ENCODE measurements around the gene ASCC1.
"Not testable (repeated sequence)": the region's sequence is repeated elsewhere in the genome, so short reads cannot be mapped to it uniquely, and the experiment has no call there.

The ASCC1 gene

DNA sequence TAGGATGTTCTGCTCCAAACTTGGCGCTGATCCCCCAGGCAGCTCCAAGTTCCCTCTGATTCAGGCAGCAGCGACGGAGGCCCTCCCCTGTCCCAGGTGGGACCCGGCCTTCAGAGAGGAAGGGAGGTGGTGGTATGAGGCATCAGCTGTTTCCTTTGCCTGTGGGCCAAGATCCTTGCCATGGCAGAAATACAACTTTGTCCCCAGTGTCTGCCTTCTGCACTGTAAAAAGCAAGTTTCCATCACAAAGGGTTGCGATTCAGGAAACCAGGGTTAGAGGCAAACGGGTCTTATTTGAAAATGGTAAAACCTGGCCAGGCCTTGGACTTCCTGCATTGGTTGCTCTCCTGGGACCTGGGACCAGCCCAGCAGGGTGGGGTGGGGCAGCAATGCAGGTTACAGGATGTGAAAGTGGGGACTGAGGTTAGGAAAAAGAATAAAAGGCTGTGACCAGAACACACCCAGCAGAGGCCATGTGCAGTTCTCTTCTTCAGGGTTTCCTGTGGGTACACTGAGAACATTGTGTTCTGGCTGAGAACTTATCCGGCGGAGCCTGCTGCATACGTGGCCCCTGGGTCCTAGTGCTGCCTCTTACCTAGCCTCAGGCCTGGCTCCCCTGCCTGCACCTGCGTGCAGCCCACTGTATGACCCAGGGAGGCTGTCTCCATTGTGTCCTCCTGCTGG, 32.5 kb upstream of the ASCC1 start:
- peak; percentile 61 for DNase-seq (ENCODE audit: low read depth)

DNA sequence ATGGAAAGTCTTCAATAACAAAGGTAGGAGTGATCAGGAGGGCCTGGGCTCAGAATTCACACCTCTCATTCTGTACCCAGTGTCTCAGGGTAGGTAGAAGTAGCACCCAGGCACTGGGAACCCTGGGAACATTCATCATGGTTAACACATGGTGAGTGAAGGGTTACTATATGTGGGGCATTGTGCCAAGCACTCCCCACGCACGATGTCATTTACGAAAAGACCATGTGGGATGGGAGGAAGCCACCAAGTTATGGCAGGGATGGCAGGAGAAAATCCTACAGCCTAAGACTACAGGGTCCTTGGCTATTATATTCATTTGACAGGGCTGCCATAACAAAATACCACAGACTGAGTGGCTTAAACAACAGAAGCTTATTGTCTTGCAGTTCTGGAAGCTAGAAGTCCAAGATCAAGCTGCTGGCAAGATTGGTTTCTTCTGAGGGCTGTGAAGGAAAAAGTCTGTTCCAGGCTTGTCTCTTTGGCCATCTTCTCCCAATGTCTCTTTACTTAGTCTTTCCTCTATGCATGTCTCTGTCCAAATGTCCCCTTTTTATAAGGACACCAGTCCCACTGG, 30.0 kb upstream of the ASCC1 start:
- DNase-seq (ENCODE audit: low read depth) = no peak

DNA sequence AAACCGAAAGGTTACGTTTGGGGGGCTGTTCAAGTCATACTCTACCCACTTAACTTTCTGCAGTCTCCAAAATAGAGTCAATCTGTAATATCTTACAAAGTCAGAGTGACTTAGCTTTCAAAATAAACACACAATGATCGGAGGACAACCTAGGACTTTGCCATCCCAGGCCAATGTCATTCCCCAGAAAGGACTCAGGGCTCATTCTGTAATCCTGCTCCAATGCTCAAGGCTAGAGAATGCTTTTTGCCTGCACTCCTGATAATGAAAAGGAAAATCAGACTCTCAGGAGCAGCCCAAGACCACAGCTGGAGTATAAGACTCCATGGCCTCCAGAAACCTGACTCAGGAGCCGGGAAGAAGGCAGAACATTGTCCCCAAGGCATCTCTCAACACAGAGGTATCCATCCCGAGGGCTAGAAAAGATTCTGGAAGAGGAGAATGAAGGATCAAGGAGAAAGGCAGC, 28.5 kb upstream of the ASCC1 start:
- no peak for DNase-seq (ENCODE audit: low read depth)

DNA sequence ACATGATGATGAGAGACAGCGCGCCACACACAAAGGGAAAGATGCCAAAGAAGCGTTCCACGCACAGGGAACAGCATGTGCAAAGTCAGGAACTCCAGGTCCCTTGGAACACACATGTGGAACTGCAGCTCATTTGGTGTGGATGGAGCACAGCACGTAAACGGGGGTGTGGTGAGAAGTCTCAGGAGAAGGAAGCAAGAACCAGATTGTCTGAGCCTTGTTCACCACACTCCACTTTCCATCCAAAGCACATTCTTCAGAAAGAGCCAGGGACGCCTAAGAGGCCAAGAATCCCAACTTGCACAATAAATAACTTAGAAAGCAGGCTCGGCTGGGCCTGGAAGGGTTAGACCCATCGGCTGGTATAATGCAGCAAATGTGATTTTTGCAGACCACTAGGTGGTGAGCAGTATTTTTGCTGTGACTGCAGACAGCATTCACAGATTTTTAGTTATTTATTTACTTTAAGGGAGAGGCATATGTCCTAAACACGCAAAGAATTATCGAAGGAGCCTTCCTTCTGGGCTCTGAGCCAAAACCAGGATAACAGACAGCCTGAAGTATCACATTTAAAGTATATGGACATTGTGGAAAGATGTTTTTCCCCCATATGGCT, 27.9 kb upstream of the ASCC1 start:
- peak; percentile 99 for DNase-seq (ENCODE audit: low read depth)

DNA sequence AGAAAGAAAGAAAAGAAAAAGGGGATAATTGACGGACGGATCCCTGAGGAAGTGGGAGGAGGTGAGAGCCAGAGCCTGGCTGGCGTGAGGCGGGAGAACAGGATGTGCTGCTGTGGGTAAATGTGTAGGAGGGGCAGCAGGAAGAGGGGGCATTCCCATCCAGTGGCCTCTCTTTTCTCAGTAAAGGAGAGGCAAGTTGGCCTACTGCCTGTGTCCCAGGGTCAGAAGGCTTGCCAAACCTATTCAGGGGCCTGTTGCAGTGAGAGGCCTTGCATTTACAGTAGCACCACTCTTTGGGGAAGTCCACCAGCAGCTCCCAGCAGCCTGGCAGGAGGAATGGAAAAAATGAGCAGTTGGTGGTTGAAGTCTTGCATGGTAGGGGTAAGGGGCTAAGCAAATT, 26.6 kb upstream of the ASCC1 start:
- DNase-seq (ENCODE audit: low read depth) = peak; percentile 90

DNA sequence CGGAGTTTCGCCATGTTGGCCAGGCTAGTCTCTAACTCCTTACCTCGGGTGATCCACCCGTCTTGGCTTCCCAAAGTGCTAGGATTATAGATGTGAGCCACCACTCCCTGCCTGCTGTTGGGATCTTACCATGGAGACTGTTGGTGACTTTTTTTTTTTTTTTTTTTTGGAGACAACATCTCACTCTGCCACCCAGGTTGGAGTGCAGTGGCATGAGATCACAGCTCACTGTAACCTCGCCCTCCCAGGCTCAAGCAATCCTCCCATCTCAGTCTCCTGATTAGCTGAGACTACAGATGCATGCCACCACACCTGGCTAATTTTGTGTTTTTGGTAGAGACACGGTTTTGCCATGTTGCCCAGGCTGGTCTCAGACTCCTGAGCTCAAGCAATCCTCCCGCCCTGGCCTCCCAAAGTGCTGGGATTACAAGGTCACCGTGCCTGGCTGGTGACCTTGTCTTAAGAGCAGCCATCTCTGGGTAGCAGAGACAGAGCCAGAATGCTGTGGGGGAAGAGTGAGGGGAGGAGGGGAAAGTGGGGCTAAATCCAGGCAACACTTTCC, 25.7 kb upstream of the ASCC1 start:
- no peak for DNase-seq (ENCODE audit: low read depth)

DNA sequence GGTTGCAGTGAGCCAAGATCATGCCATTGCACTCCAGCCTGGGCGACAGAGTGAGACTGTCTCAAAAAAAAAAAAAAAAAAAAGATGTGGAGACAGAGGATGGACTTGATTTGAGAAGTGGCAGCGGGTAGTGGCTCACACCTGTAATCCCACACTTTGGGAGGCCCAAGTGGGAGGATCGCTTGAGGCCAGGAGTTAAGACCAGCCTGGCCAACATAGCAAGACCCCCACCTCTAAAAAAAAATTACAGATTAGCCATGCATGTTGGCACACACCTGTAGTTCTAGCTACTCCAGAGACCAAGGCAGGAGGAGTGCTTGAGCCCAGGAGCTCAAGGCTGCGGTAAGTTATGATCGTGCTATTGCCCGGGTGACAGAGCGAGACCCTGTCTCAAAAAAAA, 24.3 kb upstream of the ASCC1 start:
- DNase-seq (ENCODE audit: low read depth) = no peak

DNA sequence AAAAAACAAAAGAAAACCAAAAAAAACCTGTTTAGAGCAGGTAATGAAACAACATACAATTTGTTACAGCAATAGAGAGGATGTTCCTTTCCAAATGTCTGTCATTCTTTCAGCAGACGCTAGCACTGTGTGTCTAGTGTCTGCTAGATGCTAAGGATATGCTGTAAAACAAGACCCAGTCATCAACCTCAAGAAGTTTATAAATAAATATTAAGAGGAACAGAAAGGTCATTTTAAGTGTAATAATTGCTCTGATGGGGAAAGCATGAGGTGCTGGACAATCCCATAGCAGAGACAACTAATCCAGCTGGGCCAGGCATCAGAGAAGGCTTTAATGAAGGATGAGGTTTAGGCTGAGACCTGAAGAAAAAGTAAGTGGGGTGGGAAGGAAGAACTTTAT, 23.3 kb upstream of the ASCC1 start:
- no peak for DNase-seq (ENCODE audit: low read depth)

DNA sequence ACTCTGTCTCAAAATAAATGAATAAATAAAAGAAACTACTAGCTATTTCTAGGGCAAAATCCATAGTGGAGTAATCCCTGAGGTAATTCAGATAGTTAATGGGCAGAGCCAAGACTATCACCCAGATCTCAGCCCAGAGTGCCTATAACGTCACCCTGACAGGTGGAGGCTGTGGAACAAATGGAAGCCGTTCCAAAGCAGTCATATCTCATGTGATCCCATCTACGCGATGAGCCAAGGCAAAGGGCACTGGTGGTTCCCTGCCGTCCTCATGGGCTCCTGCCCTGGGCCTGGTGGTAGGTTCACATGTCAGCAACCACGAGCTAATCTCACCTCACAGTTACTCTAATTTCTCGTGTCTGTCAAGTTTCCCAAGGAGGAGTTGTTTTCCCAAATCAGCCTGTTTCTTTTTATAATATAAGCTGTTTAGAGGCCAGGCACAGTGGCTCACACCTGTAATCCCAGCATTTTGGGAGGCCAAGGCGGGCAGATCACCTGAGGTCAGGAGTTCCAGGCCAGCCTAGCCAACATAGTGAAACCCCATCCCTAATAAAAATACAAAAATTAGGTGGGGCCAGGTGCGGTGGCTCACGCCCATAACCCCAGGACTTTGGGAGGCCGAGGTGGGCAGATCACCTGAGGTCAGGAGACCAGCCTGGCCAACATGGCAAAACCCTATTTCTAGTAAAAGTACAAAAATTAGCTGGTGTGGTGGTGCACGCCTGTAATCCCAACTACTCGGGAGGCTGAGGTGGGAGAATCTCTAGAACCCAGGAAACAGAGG, 22.5 kb upstream of the ASCC1 start:
- no peak for DNase-seq (ENCODE audit: low read depth)

DNA sequence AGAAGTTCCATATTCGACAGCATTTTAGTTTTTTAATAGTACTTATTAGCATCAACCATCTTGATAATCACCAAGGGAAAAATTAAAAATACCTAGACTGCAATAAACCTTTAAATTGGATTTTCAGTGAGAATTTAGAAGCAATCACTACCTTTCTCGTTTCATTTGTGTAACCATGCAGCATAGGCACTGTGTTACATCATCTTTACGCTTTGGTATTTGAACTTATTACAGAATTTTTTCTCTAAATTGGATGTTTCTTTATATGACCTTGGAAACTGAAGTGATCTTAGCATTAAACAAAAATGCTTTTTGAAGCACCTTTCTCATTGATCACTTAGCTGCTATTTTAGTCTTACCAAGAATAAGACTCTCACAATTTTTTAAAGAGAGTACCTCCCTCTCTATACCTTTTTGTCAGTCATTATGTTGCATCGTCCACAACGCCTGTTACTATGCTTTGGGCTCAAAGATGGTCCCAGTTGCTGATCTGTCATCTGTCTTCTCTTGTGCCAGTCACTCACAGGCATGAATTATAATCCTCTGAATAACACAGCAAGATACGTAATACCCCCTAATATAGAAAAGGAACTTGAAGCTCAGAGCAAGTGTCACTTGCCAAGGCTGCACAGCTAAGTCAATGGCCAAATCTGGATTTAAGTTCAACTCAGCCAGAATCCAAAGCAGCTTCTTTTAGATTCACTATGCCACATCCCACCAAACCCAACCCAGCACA, 19.6 kb upstream of the ASCC1 start:
- DNase-seq (ENCODE audit: low read depth) = no peak

DNA sequence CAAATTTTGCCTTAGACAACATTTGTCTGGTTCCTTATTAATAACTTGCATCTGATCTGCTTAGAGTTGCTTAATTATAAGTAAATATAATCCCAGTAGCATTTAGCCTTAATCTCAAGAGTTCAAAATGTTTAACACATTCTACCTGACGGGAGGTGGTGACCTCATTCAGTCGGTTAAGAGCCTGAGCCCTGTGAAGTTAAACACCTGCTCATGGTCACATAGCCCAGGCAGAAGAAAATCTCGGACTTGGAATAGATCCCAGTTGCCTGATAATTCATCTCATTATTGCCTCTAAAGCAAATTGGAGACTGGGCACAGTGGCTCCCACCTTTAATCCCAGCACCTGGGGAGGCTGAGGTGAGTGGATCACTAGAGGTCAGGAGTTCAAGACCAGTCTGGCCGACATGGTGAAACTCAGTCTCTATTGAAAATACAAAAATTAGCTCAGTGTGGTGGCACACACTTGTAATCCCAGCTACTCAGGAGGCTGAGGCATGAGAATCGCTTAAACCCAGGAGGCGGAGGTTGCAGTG, 18.6 kb upstream of the ASCC1 start:
- no peak for DNase-seq (ENCODE audit: low read depth)

DNA sequence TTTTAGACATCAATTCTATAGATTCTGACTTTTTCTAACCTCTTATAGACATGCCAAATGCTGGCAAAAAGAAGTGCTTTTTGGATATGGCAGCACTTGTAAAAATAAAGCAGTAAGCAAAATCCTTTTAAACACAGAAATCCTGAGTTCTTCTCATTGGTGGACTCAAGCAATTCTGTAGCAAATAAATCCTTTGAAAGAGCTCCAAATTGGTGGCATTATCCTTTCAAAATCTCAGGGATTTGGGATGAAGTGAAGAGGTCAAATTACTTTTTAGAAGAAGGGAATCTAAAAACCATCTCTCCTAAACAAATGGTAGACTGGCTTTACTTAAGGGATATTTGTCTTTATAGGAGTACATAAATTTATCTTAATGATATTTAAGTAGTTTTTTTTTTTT, 17.5 kb upstream of the ASCC1 start:
- no peak for DNase-seq (ENCODE audit: low read depth)

DNA sequence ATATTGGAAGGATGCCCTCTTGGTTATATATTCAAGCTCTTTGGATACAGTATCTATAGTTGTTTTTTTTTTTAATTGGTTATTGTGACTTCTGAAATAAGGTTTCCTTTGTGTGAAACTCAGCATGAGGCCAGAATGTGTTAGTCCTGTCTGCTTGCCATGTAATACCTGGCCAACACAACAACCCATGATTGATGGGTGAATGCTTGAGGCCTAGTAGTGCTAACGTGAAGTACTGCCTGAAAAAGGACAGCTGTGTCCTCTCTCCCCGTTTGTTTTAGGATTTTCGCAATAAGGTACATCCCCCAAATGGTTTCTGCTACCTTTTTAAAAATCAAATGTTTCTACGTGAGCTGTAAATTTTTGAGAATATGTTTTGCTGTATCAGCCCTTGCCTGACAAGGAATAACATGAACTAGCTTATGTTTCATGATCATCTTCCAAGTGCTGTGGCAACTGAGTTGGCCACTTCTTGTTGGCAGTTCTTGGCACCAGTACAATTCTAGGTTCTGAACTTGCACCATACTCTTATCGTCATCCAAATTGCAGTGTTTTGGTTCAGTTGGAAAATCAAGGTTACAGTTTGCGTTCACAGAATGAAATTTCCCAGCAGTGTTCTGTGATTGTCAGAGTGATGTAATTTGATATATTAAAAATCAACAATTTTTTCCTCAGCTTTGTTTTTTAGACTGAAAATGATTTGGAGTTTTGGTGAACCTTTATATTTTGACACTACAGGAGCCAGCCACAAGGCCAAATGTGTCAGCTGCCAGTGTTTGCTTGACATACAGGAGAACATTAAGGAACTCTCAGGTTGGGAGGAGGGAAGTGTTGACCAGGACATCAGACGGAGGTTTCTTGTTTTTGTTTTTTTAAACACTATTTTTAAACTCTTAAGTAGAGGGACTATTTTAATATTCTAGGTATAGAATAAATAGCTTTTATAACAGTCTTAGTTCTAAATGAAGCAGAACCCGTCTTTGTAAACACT, 13.5 kb upstream of the ASCC1 start:
- peak; percentile 98 for DNase-seq (ENCODE audit: low read depth)

DNA sequence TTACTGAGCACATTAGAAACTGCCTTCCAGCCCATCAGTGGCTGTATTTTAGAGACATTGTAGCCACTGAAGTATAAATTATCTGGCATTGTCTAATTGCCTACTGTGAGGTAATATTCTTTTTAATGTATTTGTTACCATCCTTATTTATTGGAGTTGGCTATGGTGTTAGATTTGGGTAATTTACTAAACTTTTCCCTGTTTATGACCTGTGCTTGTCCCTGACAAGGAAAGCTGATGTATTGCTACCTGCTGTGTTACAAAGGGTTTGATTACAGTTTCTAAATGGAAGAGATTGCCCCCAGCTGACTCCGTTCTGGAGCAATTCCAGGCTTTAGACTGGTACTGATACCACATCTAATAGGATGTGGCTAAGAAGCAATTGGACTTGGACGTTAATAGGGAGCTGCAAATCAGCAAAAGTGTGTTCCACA, 12.3 kb upstream of the ASCC1 start:
- no peak for DNase-seq (ENCODE audit: low read depth)

DNA sequence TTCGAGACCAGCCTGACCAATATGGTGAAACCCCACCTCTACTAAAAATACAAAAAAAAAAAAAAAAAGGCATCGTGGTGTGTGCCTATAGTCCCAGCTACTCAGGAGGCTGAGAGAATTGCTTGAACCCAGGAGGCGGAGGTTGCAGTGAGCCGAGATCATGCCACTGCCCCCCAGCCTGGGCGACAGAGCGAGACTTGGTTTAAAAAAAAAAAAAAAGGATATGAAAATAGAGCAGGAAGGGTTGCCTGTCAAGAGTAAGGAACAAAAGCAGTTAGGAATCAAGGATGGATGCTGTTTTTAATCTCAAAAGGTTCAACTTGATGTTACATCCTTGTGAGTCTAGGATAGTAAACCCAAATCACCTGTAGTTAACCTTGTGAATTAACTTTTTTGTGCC, 11.8 kb upstream of the ASCC1 start:
- no peak for DNase-seq (ENCODE audit: low read depth)

DNA sequence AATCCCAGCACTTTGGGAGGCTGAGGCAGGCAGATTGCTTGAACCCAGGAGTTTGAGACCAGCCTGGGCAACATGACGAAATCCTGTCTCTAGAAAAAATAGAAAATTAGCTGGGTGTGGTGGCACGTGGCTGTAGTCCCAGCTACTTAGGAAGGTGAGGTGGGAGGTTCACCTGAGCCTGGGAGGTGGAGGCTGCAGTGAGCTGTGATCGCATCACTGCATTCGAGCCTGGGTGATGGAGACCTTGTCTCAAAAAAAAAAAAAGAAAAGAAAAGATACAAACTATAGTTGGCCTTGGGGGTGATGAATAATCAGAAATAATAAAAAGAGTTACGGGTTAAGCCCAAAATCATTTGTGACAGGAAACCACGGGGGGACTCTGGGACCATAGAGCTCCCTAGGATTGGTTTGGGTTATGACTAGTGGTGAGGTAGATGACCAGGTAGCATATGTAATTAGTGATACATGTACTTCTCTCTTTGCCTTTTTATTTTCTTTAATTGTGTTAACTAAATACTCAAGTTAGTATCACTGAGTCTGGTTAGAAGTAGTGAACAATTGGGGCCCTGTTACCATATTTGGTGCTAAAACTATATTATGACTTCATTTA, 10.4 kb upstream of the ASCC1 start:
- DNase-seq (ENCODE audit: low read depth) = no peak

DNA sequence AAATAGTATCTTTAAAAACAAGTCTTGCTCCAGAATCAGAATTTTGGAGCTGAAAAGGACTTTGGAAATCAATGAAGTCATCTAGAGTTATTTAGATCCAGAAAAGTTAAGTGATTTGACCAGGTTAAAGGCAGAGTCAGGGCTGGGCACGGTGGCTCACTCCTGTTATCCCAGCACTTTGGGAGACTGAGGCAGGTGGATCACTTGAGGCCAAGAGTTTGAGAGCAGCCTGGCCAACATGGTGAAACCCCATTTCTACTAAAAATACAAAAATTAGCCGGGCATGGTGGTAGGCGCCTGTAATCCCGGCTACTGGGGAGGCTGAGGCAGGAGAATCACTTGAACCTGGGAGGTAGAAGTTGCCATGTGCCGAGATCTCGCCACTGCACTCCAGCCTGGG, 8.1 kb upstream of the ASCC1 start:
- DNase-seq (ENCODE audit: low read depth) = not testable (repeated sequence)

DNA sequence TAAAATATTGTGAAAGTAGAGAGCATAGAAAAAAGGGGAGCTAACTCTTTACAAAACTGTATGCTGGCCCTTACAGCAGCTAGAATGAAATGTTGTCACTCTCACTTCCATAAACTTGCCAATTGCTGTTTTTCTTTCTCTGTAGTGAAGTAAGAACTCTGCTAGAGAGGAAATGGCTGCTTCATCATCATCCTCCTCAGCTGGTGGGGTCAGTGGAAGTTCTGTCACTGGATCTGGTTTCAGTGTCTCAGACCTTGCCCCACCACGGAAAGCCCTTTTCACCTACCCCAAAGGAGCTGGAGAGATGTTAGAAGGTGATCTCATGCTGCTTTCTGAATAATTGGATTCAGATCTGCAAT, 7.6 kb upstream of the ASCC1 start:
- DNase-seq (ENCODE audit: low read depth) = peak; percentile 13

DNA sequence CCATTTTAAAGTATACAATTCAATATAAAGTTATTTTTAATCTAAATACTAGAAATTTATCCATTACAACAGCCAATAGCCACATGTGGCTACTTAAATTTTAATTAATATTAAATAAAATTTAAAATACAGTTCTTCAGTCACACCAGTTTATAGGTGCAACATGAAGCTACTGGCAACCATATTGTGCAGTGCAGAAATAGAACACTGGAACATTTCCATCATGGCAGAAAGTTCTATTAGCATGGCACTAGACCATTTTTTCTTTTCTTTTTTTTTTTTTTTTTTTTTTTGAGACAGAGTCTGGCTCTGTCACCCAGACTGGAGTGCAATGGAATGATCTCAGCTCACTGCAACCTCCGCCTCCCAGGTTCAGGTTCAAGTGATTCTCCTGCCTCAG, 5.2 kb upstream of the ASCC1 start:
- no peak for DNase-seq (ENCODE audit: low read depth)

DNA sequence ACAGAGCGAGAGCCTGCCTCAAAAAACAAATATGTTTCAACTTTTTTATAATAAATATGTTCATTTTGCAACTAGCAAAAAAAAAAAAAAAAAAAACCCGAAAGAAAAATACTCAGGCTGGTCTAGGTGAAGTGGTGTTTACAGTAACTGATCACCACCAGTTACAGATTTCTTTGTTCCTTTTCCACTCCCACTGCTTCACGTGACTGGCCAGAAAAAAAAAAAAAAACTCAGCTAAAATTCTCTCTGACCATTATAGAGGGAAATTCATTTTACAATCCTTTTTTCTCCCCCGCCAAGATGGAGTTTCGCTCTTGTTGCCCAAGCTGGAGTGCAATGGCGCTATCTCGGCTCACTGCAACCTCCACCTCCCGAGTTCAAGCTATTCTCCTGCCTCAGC, 4.6 kb upstream of the ASCC1 start:
- DNase-seq (ENCODE audit: low read depth) = no peak

All from fibroblast of gingiva (primary cell).